Activated CD4-positive, alpha-beta T cell treated with anti-CD3 and anti-CD28 coated beads for 36 hours (primary cell): ENCODE data around the gene ANO9. TPM values are rescaled to one million over a fixed set of nuclear protein-coding genes. Genes with fewer than 3 reads are reported as not detected.

Experiments used
- ATAC-seq: fragments of 200-7000 bp; cut with Tn5 transposase; one replicate; pipeline ENCODE4 v1.10.0; 2021; ENCODE audit warnings: mild to moderate bottlenecking, moderate library complexity
- CTCF ChIA-PET: fragments of 350-600 bp; sonication (Branson Sonifier 250); formaldehyde crosslinking; loops from one replicate; lab custom pipeline; 2021; ENCODE audit warnings: antibody characterized with exemption; lab: Charles Lee
- POLR2A ChIA-PET: fragments of 350-600 bp; sonication (Branson Sonifier 250); formaldehyde crosslinking; loops from one replicate; lab custom pipeline; 2021; ENCODE audit warnings: antibody characterized with exemption, inconsistent platforms; lab: Charles Lee
- DNase-seq: peaks from one replicate; pipeline ENCODE4 v3.0.0-alpha.2; 2020
- H3K27ac Mint-ChIP-seq: one replicate; pipeline ENCODE4 v1.8.0; 2021; ENCODE audit warnings: mixed read lengths
- H3K27me3 Mint-ChIP-seq: one replicate; pipeline ENCODE4 v1.8.0; 2021; ENCODE audit warnings: mixed read lengths
- H3K36me3 Mint-ChIP-seq: one replicate; pipeline ENCODE4 v1.8.0; 2021; ENCODE audit warnings: low read depth, mixed read lengths
- H3K4me1 Mint-ChIP-seq: one replicate; pipeline ENCODE4 v1.8.0; 2021; ENCODE audit warnings: mixed read lengths
- H3K4me3 Mint-ChIP-seq: one replicate; pipeline ENCODE4 v1.8.0; 2021; ENCODE audit warnings: mild to moderate bottlenecking, moderate library complexity, mixed read lengths
- H3K9me3 Mint-ChIP-seq: one replicate; pipeline ENCODE4 v1.8.0; 2021; ENCODE audit warnings: low read depth, mixed read lengths
- intact Hi-C, 2 experiments: fragments of 100-400 bp; cut with DNase I in 1 of 2; cut with micrococcal nuclease in 1 of 2; formaldehyde crosslinking; loops; one replicate each; pipeline versions ENCODE4 v1.14.2 to v1.15.1; 2022 to 2024; cut with DNase I, micrococcal nuclease
- total RNA-seq, 2 experiments: library from RNA; stranded (reverse); gene quantifications; one replicate each; pipeline ENCODE4 v1.2.3, GENCODE V29; 2021

Gene ANO9
- 10 to 100 TPM; 31.7 to 38.8 TPM for total RNA-seq

GRCh38 chr11:441418-442274 is at the start of gene ANO9:
Gene ANO9 (minus strand): TSS chr11:442011. CDS start chr11:441926, 85 bp downstream.
- H3K36me3 Mint-ChIP-seq: no peaks in the 10 kb centered on the region
- H3K9me3 Mint-ChIP-seq: no peaks in the 10 kb centered on the region
- H3K4me1 Mint-ChIP-seq: peaks cover 13% of the 10 kb centered on the region
- no peak within 1 kb of the TSS for H3K27ac Mint-ChIP-seq
- intact Hi-C loops: no loop called here
- POLR2A ChIA-PET: no interaction called here
- CTCF ChIA-PET: interaction anchor here (0.6 to 1.7 kb wide), 3 partner anchors 20 to 77 kb away, joined by 3 to 5 read pairs (median 5); no protein-coding TSS in a partner anchor
- peak; percentile 80 for DNase-seq
- peak; percentile 94 for ATAC-seq
- H3K27me3 Mint-ChIP-seq: peaks cover 3% of the 10 kb centered on the region
- H3K4me3 Mint-ChIP-seq: peak within 1 kb of the TSS; percentile 66

GRCh38 chr11:491358-491757 is 49.5 kb upstream of the ANO9 start:
- ATAC-seq: no peak
- peaks cover 9% of the 10 kb centered on the region for H3K36me3 Mint-ChIP-seq
- no peak overlapping the region for H3K27ac Mint-ChIP-seq
- ChIA-PET POLR2A (no interaction called here), CTCF (no interaction called here)
- intact Hi-C loops: no loop called here
- H3K4me3 Mint-ChIP-seq: no peak overlapping the region
- no peak for DNase-seq
- H3K9me3 Mint-ChIP-seq: no peaks in the 10 kb centered on the region
- H3K4me1 Mint-ChIP-seq: no peaks in the 10 kb centered on the region
- no peaks in the 10 kb centered on the region for H3K27me3 Mint-ChIP-seq

- no peaks in the 10 kb centered on the region for H3K4me1 Mint-ChIP-seq
- DNase-seq (no peak), ATAC-seq (no peak)
- H3K27me3 Mint-ChIP-seq: no peaks in the 10 kb centered on the region
- H3K27ac Mint-ChIP-seq: no peak overlapping the region
- intact Hi-C loops: no loop called here
- ChIA-PET POLR2A (no interaction called here), CTCF (no interaction called here)
- H3K36me3 Mint-ChIP-seq: peaks cover 7% of the 10 kb centered on the region
- no peak overlapping the region for H3K4me3 Mint-ChIP-seq
- H3K9me3 Mint-ChIP-seq: no peaks in the 10 kb centered on the region
Measured at GRCh38 chr11:490930-491260, 49.1 kb upstream of the ANO9 start.

GRCh38 chr11:490186-490929 is 48.5 kb upstream of the ANO9 start:
- no peaks in the 10 kb centered on the region for H3K4me1 Mint-ChIP-seq
- H3K36me3 Mint-ChIP-seq: peaks cover 4% of the 10 kb centered on the region
- no peak overlapping the region for H3K4me3 Mint-ChIP-seq
- H3K9me3 Mint-ChIP-seq: no peaks in the 10 kb centered on the region
- intact Hi-C loops: no loop called here
- no peak for DNase-seq
- POLR2A ChIA-PET: no interaction called here
- H3K27ac Mint-ChIP-seq: no peak overlapping the region
- H3K27me3 Mint-ChIP-seq: no peaks in the 10 kb centered on the region
- no peak for ATAC-seq
- CTCF ChIA-PET: no interaction called here

- Mint-ChIP-seq H3K27me3 (no peaks in the 10 kb centered on the region), H3K4me3 (no peak overlapping the region), H3K27ac (no peak overlapping the region), H3K4me1 (no peaks in the 10 kb centered on the region), H3K9me3 (no peaks in the 10 kb centered on the region), H3K36me3 (peaks cover 2% of the 10 kb centered on the region)
- intact Hi-C loops: no loop called here
- no peak for DNase-seq
- POLR2A ChIA-PET: no interaction called here
- CTCF ChIA-PET: no interaction called here
- no peak for ATAC-seq
Measured at GRCh38 chr11:489610-490185, 47.9 kb upstream of the ANO9 start.

- H3K36me3 Mint-ChIP-seq: no peaks in the 10 kb centered on the region
- H3K9me3 Mint-ChIP-seq: no peaks in the 10 kb centered on the region
- ChIA-PET POLR2A (no interaction called here), CTCF (no interaction called here)
- DNase-seq (no peak), ATAC-seq (no peak)
- H3K4me1 Mint-ChIP-seq: no peaks in the 10 kb centered on the region
- H3K27me3 Mint-ChIP-seq: no peaks in the 10 kb centered on the region
- intact Hi-C loops: no loop called here
- H3K4me3 Mint-ChIP-seq: no peak overlapping the region
- no peak overlapping the region for H3K27ac Mint-ChIP-seq
Measured at GRCh38 chr11:488992-489391, 47.2 kb upstream of the ANO9 start.

- Mint-ChIP-seq H3K4me1 (no peaks in the 10 kb centered on the region), H3K27ac (no peak overlapping the region), H3K9me3 (no peaks in the 10 kb centered on the region), H3K27me3 (no peaks in the 10 kb centered on the region), H3K36me3 (no peaks in the 10 kb centered on the region), H3K4me3 (no peak overlapping the region)
- intact Hi-C loops: no loop called here
- ATAC-seq (no peak), DNase-seq (no peak)
- ChIA-PET CTCF (no interaction called here), POLR2A (no interaction called here)
Measured at GRCh38 chr11:488579-488978, 46.8 kb upstream of the ANO9 start.

GRCh38 chr11:488062-488461 is 46.3 kb upstream of the ANO9 start:
- no peak overlapping the region for H3K4me3 Mint-ChIP-seq
- H3K9me3 Mint-ChIP-seq: no peaks in the 10 kb centered on the region
- POLR2A ChIA-PET: no interaction called here
- no peaks in the 10 kb centered on the region for H3K36me3 Mint-ChIP-seq
- H3K4me1 Mint-ChIP-seq: no peaks in the 10 kb centered on the region
- DNase-seq (no peak), ATAC-seq (no peak)
- CTCF ChIA-PET: no interaction called here
- no peaks in the 10 kb centered on the region for H3K27me3 Mint-ChIP-seq
- intact Hi-C loops: no loop called here
- no peak overlapping the region for H3K27ac Mint-ChIP-seq

GRCh38 chr11:487571-488021 is 45.8 kb upstream of the ANO9 start:
- ChIA-PET POLR2A (no interaction called here), CTCF (no interaction called here)
- Mint-ChIP-seq H3K27me3 (no peaks in the 10 kb centered on the region), H3K27ac (no peak overlapping the region), H3K9me3 (no peaks in the 10 kb centered on the region), H3K4me3 (no peak overlapping the region), H3K36me3 (no peaks in the 10 kb centered on the region), H3K4me1 (no peaks in the 10 kb centered on the region)
- intact Hi-C loops: no loop called here
- no peak for DNase-seq
- ATAC-seq: no peak

GRCh38 chr11:486189-486588 is 44.4 kb upstream of the ANO9 start:
- DNase-seq (no peak), ATAC-seq (no peak)
- Mint-ChIP-seq H3K4me3 (no peak overlapping the region), H3K27me3 (no peaks in the 10 kb centered on the region), H3K4me1 (no peaks in the 10 kb centered on the region), H3K27ac (no peak overlapping the region), H3K9me3 (no peaks in the 10 kb centered on the region), H3K36me3 (no peaks in the 10 kb centered on the region)
- intact Hi-C loops: no loop called here
- CTCF ChIA-PET: no interaction called here
- POLR2A ChIA-PET: no interaction called here

- Mint-ChIP-seq H3K36me3 (peaks cover 2% of the 10 kb centered on the region), H3K4me1 (no peaks in the 10 kb centered on the region), H3K27me3 (no peaks in the 10 kb centered on the region), H3K9me3 (no peaks in the 10 kb centered on the region), H3K27ac (no peak overlapping the region), H3K4me3 (no peak overlapping the region)
- ChIA-PET CTCF (no interaction called here), POLR2A (no interaction called here)
- DNase-seq (no peak), ATAC-seq (no peak)
- intact Hi-C loops: no loop called here
Measured at GRCh38 chr11:484616-485015, 42.8 kb upstream of the ANO9 start.

- Mint-ChIP-seq H3K27me3 (no peaks in the 10 kb centered on the region), H3K9me3 (no peaks in the 10 kb centered on the region), H3K27ac (no peak overlapping the region), H3K4me1 (no peaks in the 10 kb centered on the region), H3K36me3 (peaks cover 2% of the 10 kb centered on the region), H3K4me3 (no peak overlapping the region)
- DNase-seq: no peak
- CTCF ChIA-PET: no interaction called here
- ATAC-seq: no peak
- POLR2A ChIA-PET: no interaction called here
- intact Hi-C loops: no loop called here
Measured at GRCh38 chr11:479311-479710, 37.5 kb upstream of the ANO9 start.
